Subcutaneous abdominal adipose tissue (tissue), 5 donors: ENCODE results near the gene CNDP2.
"Not testable (repeated sequence)": the region's sequence is repeated elsewhere in the genome, so short reads cannot be mapped to it uniquely, and the experiment has no call there.

Source experiments
- H3K27ac ChIP-seq: one replicate; pipeline ENCODE4 v1.7.0; 2013; ENCODE audit warnings: low read depth, mild to moderate bottlenecking, inconsistent platforms, low read length, moderate library complexity
- H3K27me3 ChIP-seq, 5 donors: one replicate each; pipeline ENCODE4 v1.7.0; 2013; ENCODE audit warnings: low read length in 5 of 5, inconsistent platforms in 1 of 5; ENCODE audit not compliant: control insufficient read depth in 5 of 5, insufficient read depth in 4 of 5
- H3K36me3 ChIP-seq, 5 donors: one replicate each; pipeline ENCODE4 v1.7.0; 2013; ENCODE audit warnings: low read length in 5 of 5; ENCODE audit not compliant: control insufficient read depth in 5 of 5, insufficient read depth in 5 of 5
- H3K4me1 ChIP-seq, 5 donors: one replicate each; pipeline ENCODE4 v1.7.0; 2013; ENCODE audit warnings: low read length in 5 of 5, mild to moderate bottlenecking in 3 of 5, moderate library complexity in 1 of 5; ENCODE audit not compliant: control insufficient read depth in 5 of 5, insufficient read depth in 5 of 5
- H3K4me3 ChIP-seq, 5 donors: one replicate each; pipeline ENCODE4 v1.7.0; 2013; ENCODE audit warnings: low read length in 5 of 5, low read depth in 1 of 5
- H3K9ac ChIP-seq, 5 donors: one replicate each; pipeline ENCODE4 v1.7.0; 2013; ENCODE audit warnings: low read length in 5 of 5, mild to moderate bottlenecking in 4 of 5, moderate library complexity in 3 of 5
- H3K9me3 ChIP-seq, 5 donors: one replicate each; pipeline ENCODE4 v1.7.0; 2013; ENCODE audit warnings: low read length in 5 of 5; ENCODE audit not compliant: control insufficient read depth in 5 of 5
- donor health status: healthy.
- donor health status: healthy.
- donor health status: healthy.
- donor health status: healthy.
- donor health status: healthy.

Gene CNDP2

DNA sequence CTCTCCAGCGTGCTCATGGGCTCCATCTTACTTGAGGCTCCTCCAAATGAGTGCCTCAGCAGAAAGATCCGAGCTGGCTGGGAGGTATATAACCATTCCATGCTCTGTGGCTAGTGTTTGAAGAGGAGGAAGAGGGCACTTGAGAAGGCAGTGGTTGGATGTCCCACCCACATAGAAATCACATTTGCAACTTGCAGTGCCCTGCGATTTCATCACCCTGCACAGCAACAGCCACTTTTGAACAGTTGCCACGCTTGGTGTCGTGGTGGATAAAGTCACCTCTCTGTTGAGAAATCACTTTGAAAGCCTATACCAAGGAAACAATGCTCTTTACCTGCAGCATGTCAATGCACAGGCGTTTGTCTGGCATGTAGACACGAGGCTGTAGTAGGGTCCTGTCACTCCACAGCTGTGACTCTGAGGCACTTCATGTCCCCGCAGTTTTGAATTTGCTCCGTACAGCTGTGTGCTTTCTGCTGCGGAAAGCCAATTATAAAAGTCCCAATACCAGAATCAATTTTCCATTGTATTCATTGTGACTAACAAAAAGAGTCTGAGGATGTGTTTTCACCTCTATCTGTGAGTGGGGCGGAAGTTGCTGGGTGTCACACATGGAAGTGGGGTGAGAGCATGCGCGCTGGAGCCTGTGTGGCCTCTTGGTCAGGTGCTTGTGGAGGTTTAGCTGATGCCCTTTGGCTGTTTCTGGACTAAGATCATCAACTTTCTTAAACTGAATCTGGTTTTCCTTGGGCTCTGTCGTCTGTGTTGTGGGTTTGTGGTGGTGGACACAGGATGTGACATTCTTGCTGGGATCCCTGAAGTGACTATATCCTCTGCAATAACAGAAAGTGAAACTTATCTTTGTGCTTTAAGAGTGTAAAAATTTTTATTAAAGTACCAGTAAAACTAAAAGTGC is 2.8 kb downstream of the CNDP2 start:
- H3K4me3 ChIP-seq, result peak overlapping the region; percentile 35 to 60 (median 49)
- H3K27ac ChIP-seq, result peak overlapping the region; percentile 78
- peaks cover 2 to 28% (median 22%) of the 10 kb centered on the region in 5 donors for H3K36me3 ChIP-seq
- peak overlapping the region; percentile 19 to 78 (median 59) for H3K9ac ChIP-seq
- H3K9me3 ChIP-seq, result no peaks in the 10 kb centered on the region
- H3K4me1 ChIP-seq, result peaks cover 7 to 45% (median 38%) of the 10 kb centered on the region in 5 donors
- H3K27me3 ChIP-seq, result no peaks in the 10 kb centered on the region

DNA sequence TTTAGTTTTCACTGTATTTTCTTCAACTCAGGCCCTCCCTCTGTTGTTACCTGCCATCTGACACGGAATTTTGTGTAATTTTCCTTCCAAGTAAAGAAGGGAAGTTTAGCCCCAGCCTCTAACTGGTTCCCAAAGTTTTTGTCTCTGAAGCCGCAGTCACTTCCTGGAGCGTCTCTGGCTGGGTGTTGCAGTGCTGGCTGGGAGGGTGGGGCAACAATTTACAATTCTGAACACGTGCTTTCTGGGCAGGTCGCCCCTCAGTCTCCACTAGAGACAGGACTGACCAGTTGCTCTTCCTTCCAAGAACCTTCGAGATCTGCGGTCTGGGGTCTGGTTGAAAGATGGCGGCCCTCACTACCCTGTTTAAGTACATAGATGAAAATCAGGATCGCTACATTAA is 3.5 kb downstream of the CNDP2 start:
- Histone ChIP-seq H3K36me3 (peaks cover 2 to 34% (median 28%) of the 10 kb centered on the region in 5 donors), H3K4me1 (peaks cover 7 to 45% (median 38%) of the 10 kb centered on the region in 5 donors), H3K27me3 (no peaks in the 10 kb centered on the region), H3K4me3 (peak overlapping the region; percentile 35 to 60 (median 49)), H3K9ac (peak overlapping the region; percentile 19 to 78 (median 59)), H3K9me3 (no peaks in the 10 kb centered on the region), H3K27ac (peak overlapping the region; percentile 78)

DNA sequence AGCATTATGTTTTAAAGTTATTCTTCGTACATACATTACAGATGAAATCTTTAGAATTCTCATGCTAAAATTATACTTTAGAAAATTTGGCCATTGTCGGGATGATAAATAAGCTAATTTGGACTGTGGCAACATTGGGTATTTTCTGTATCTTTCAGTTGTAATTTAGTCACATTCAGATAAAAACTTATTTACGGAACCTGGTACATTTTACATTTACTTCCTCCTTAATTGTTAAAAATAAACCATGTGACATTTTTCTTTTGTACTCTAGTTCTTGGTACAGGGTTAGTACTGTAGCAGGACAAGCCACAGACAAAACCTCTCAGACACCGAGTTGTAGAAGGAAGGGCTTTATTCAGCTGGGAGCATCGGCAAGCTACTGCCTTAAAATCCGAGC is 4.2 kb downstream of the CNDP2 start:
- peak overlapping the region in 1 of 5 donors; percentile 22 for H3K9ac ChIP-seq
- no peaks in the 10 kb centered on the region for H3K9me3 ChIP-seq
- peak overlapping the region; percentile 13 for H3K27ac ChIP-seq
- H3K4me3 ChIP-seq, result no peak overlapping the region
- no peaks in the 10 kb centered on the region for H3K27me3 ChIP-seq
- peaks cover 7 to 44% (median 37%) of the 10 kb centered on the region in 5 donors for H3K4me1 ChIP-seq
- H3K36me3 ChIP-seq, result peaks cover 2 to 41% (median 34%) of the 10 kb centered on the region in 5 donors

DNA sequence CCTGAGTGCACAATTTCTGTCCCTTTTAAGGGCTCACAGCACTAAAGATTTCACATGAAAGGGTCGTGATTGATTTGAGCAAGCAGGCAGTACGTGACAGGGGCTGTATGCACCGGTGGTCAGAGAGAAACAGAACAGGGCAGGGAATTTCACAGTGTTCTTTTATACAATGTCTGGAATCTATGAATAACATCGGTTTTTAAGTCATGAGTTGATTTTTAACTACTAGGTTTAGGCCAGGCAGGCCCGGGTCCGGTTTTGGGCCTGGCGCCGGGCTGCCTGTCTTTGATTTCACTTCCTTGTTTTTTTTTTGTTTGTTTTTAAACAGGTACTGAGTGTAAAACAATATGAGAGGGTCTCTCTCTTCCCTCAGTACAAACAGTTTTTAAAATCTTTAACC is 4.6 kb downstream of the CNDP2 start:
- peak overlapping the region; percentile 13 for H3K27ac ChIP-seq
- not testable (repeated sequence) for H3K4me3 ChIP-seq, H3K9me3 ChIP-seq, H3K27me3 ChIP-seq, H3K9ac ChIP-seq
- peaks cover 2 to 45% (median 38%) of the 10 kb centered on the region in 5 donors for H3K36me3 ChIP-seq
- peaks cover 7 to 40% (median 33%) of the 10 kb centered on the region in 5 donors for H3K4me1 ChIP-seq

DNA sequence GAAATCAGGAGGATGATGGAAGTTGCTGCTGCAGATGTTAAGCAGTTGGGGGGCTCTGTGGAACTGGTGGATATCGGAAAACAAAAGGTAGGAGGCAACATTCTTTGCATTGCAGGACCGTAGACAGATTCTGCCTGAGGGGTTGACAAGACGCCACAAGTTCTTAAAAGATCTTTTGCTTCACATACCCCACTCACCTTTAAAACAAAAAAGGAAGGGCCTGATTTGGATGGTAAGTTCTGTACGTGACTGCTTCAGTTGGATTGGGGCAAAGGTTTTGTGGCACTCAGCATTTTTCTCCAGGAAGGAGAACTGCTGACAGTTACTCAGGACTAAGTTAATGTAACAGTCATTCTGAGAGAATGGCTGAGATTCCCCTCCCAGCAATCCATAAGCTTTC is 5.2 kb downstream of the CNDP2 start:
- Histone ChIP-seq H3K27ac (peak overlapping the region; percentile 13), H3K9me3 (no peaks in the 10 kb centered on the region), H3K4me1 (peaks cover 7 to 38% (median 33%) of the 10 kb centered on the region in 5 donors), H3K9ac (no peak overlapping the region), H3K4me3 (no peak overlapping the region), H3K36me3 (peaks cover 2 to 51% (median 40%) of the 10 kb centered on the region in 5 donors), H3K27me3 (no peaks in the 10 kb centered on the region)

DNA sequence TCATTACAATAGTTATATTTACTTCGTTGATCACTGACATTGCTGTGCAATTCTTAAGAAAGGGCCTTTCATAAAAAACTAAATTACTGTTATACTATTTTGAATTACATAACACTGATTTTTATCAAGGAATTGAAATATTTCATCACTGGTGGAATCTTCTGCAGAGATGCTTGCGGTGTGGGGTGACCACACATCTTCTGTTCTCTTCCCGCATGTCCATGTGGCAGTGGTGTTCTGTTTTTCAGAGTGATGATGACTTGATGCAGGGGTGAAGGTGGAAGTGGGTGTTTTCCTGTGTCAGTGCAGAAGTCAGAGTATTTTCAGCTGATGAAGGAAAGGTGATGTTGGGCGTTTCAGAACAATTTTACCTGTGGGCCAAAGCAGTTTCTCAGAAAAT is 7.0 kb downstream of the CNDP2 start:
- H3K4me1 ChIP-seq, result peaks cover 6 to 32% (median 20%) of the 10 kb centered on the region in 5 donors
- H3K27ac ChIP-seq, result no peak overlapping the region
- peaks cover 2 to 68% (median 57%) of the 10 kb centered on the region in 5 donors for H3K36me3 ChIP-seq
- H3K9me3 ChIP-seq, result no peaks in the 10 kb centered on the region
- no peak overlapping the region for H3K9ac ChIP-seq
- H3K4me3 ChIP-seq, result no peak overlapping the region
- no peaks in the 10 kb centered on the region for H3K27me3 ChIP-seq

DNA sequence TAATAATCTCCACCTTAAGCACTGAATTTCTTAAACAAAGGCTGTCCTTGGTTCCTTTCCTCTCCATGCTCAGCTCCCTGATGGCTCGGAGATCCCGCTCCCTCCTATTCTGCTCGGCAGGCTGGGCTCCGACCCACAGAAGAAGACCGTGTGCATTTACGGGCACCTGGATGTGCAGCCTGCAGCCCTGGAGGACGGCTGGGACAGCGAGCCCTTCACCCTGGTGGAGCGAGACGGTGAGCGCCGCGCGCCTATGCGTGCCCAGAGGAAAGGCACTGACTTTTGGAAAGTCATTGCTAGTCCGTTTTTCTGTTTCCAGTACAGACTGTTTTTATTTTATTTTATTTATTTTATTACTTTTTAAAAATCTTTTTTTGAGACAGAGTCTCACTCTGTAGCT is 9.6 kb downstream of the CNDP2 start:
- Histone ChIP-seq H3K4me3 (no peak overlapping the region), H3K9me3 (no peaks in the 10 kb centered on the region), H3K9ac (no peak overlapping the region), H3K36me3 (peaks cover 2 to 95% (median 83%) of the 10 kb centered on the region in 5 donors), H3K4me1 (peaks cover 0 to 12% (median 4%) of the 10 kb centered on the region in 5 donors), H3K27ac (no peak overlapping the region), H3K27me3 (no peaks in the 10 kb centered on the region)

DNA sequence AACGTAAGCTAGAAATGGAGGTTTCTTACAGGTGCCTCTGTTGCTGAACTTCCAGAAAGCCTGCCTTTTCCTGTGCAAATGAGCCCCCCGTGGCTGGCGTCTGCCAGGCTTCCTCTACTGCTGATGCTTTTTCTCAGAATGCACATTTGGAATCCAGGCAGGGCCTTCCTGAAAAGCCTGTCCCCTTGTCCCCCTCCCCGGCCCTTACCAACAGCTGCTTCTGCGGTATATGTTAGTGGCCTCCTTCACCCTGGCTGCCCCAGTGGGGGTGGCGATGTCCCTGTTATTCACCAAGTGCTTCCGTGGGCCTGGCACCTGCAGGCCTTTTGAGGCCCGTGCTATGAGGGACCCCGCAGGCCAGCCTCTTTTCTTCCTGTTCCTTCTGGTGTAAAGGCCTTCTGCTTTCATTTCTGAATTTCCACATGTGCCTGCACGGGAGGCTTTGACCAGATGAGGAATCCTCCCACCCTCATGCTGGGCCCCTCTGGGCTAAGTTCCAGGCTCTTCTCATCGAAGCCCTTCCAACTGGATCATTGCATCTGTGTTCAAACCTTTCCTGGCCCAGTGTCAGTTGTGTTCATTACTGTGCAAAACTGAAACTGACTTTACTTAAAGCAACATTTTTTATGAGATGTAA is 10.4 kb downstream of the CNDP2 start:
- H3K9ac ChIP-seq, result no peak overlapping the region
- peaks cover 2 to 94% (median 83%) of the 10 kb centered on the region in 5 donors for H3K36me3 ChIP-seq
- H3K27me3 ChIP-seq, result no peaks in the 10 kb centered on the region
- H3K9me3 ChIP-seq, result no peaks in the 10 kb centered on the region
- H3K4me3 ChIP-seq, result no peak overlapping the region
- no peak overlapping the region for H3K27ac ChIP-seq
- peaks cover 0 to 7% (median 0%) of the 10 kb centered on the region in 5 donors for H3K4me1 ChIP-seq

DNA sequence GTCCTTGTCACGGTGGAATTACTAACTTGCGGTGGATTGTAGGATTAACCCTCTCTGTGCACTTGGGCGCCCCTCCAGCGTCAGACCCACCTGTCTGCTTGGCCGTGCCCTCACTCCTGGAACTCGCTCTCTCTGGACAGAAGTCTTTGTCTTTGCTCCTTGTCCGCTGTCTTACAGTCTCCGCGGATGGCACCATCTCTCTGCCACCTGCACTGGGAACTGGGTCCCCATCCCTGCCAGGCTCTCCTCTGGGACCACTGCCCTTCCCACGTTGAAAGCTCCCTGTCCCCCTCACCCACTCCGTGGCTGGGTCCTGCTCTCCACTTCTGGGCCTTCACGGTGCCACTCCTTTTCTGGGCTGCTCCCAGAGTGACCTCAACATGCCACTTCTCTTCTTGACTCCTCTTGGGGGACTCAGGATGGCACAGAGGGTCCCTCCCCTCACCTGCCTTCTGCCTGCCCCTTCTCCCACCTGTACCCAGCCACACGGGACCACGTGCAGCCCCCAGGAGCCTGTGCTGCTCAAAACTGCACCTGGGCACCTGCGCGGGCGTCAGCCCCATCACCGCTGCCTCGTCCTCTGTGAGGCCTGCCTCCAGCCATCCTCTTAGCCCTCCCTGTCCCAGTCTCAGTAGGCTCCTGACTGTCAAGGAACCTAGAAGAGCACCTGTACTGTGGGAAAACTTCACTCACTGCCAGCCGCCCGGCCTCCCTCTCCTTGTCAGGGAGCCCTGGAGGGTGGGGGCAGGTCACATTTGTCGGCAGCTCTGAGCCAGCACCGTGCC is 11.1 kb downstream of the CNDP2 start:
- Histone ChIP-seq H3K4me3 (no peak overlapping the region), H3K4me1 (peaks cover 0 to 7% (median 0%) of the 10 kb centered on the region in 5 donors), H3K27me3 (no peaks in the 10 kb centered on the region), H3K36me3 (peaks cover 2 to 96% (median 87%) of the 10 kb centered on the region in 5 donors), H3K9me3 (no peaks in the 10 kb centered on the region), H3K27ac (no peak overlapping the region), H3K9ac (no peak overlapping the region)
